Measurements from ENCODE around the gene KDF1.

DNA sequence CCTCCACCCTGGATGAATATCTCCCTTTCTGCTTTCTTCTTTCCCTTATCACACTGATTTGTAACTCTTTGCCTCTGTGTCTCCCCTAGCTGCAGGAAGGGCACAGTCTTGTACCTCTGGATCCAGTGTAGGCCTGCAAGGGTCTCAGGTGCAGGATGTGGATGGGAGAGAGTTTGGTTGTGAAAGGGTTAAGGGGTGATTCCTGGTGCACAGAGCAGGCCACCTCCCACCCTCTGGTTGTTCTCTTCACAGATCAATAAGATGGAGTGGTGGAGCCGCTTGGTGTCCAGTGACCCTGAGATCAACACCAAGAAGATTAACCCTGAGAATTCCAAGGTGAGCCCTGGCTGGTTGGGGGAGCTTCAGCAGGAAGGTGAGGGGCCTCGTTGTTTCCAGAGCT, 15.1 kb downstream of the KDF1 start:
- TF ChIP-seq TAF1 (IDR thresholded peaks at IDR 0.05; ENCODE audit: borderline replicate concordance, low read depth, low read length) = no peak
- TF ChIP-seq POLR2A (IDR thresholded peaks at IDR 0.05; ENCODE audit: low read depth, low read length) = no peak

Measured in GM12892 (cell line).